ENCODE data around the gene FITM2.

- TF ChIP-seq POLR2AphosphoS5 (IDR thresholded peaks at IDR 0.05; ENCODE audit: low read depth, low read length): no peak
- TF ChIP-seq, protein P1, sequence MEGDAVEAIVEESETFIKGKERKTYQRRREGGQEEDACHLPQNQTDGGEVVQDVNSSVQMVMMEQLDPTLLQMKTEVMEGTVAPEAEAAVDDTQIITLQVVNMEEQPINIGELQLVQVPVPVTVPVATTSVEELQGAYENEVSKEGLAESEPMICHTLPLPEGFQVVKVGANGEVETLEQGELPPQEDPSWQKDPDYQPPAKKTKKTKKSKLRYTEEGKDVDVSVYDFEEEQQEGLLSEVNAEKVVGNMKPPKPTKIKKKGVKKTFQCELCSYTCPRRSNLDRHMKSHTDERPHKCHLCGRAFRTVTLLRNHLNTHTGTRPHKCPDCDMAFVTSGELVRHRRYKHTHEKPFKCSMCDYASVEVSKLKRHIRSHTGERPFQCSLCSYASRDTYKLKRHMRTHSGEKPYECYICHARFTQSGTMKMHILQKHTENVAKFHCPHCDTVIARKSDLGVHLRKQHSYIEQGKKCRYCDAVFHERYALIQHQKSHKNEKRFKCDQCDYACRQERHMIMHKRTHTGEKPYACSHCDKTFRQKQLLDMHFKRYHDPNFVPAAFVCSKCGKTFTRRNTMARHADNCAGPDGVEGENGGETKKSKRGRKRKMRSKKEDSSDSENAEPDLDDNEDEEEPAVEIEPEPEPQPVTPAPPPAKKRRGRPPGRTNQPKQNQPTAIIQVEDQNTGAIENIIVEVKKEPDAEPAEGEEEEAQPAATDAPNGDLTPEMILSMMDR (IDR thresholded peaks at IDR 0.05): no peak
These were observed 23.5 kb downstream of the FITM2 start for GRCh38 chr20:44287272-44288097.
